Measurements from ENCODE around the gene OR51F2. TPM values are rescaled to one million over a fixed set of nuclear protein-coding genes. Genes with fewer than 3 reads are reported as not detected.
"Not testable (repeated sequence)": the region's sequence is repeated elsewhere in the genome, so short reads cannot be mapped to it uniquely, and the experiment has no call there.

OR51F2 gene, protein sequence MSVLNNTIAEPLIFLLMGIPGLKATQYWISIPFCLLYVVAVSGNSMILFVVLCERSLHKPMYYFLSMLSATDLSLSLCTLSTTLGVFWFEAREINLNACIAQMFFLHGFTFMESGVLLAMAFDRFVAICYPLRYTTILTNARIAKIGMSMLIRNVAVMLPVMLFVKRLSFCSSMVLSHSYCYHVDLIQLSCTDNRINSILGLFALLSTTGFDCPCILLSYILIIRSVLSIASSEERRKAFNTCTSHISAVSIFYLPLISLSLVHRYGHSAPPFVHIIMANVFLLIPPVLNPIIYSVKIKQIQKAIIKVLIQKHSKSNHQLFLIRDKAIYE
- not detected for total RNA-seq

DNA sequence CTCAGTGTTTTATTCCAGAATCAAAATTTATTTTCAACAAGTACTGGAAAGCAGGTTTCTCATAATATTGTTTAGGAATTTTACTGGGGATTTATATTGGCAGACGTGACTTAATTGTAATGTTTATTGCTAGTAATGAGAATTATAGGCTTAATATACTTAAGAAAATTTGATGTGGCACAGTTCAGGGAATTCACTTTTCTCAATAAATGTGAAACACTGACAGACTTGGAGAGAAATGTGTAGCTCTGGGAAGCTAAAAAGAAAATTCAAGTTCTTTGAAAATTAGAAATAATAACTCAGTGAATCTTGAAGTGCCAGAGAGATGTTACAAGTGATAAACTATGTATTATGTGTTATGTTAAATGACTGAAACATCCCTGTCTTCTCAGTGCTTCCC is at the start of gene OR51F2:
TSS of gene OR51F2 (plus strand) at position 301 of the 400 bp plus-strand sequence. CDS start 101 bp downstream, outside the sequence.
- no peak within 1 kb of the TSS for H3K4me3 Mint-ChIP-seq
- intact Hi-C loops (cut with DNase I, micrococcal nuclease): no loop called here

DNA sequence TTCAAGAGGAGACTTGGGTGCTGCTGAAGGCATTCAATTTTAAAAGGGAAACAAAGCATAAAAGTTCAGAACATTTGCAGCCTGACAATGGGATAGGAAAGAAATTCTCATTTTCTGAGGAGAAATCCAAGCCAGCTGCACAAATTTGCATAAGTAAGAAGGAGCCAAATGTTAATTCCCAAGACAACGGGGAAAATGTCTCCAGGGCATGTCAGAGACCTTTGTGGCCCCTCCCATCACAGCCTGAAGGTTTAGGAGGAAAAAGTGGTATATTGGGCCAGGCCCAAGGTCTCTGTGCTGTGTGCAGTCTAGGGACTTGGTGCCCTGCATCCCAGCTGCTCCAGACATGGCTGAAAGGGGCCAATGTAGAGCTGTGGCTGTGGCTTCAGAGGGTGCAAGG is 38.7 kb upstream of the OR51F2 start:
- H3K36me3 Mint-ChIP-seq (ENCODE audit: low read depth): no peaks in the 10 kb centered on the region
- ChIA-PET POLR2A (no interaction called here), CTCF (no interaction called here)
- H3K27me3 Mint-ChIP-seq: peaks cover 18% of the 10 kb centered on the region
- H3K4me1 Mint-ChIP-seq: no peaks in the 10 kb centered on the region
- peaks cover 5% of the 10 kb centered on the region for H3K9me3 Mint-ChIP-seq (ENCODE audit: low read depth)
- ATAC-seq (no peak), DNase-seq (no peak)
- no peak overlapping the region for H3K27ac Mint-ChIP-seq
- intact Hi-C loops (cut with DNase I, micrococcal nuclease): no loop called here
- no peak overlapping the region for H3K4me3 Mint-ChIP-seq

More for the DNA sequence above, at the start of gene OR51F2:
- ChIA-PET POLR2A (no interaction called here), CTCF (no interaction called here)
- no peaks in the 10 kb centered on the region for H3K9me3 Mint-ChIP-seq (ENCODE audit: low read depth)
- H3K4me1 Mint-ChIP-seq: no peaks in the 10 kb centered on the region
- no peak for ATAC-seq
- H3K27me3 Mint-ChIP-seq: peaks cover 17% of the 10 kb centered on the region
- DNase-seq: no peak
- no peak within 1 kb of the TSS for H3K27ac Mint-ChIP-seq
- H3K36me3 Mint-ChIP-seq (ENCODE audit: low read depth): no peaks in the 10 kb centered on the region

DNA sequence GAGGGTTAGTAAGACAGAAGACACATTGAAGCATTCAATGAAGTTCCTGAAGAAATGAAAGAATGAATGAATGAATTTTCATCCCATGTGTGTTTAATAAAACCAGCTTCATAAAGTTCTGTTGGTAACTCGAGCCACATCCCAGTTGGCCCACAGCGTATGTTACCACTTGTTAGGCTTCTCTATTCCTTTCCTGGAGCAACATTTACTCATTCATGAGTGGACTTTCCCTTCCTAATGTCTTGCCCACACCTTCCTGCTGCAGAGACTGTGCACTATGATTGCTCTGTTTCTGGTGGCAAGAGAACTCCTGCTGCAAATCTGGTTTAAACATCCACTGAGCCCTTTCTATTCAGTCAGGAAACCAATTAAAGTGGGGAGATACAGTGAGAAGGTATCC is 23.9 kb upstream of the OR51F2 start:
- CTCF ChIA-PET: no interaction called here

DNA sequence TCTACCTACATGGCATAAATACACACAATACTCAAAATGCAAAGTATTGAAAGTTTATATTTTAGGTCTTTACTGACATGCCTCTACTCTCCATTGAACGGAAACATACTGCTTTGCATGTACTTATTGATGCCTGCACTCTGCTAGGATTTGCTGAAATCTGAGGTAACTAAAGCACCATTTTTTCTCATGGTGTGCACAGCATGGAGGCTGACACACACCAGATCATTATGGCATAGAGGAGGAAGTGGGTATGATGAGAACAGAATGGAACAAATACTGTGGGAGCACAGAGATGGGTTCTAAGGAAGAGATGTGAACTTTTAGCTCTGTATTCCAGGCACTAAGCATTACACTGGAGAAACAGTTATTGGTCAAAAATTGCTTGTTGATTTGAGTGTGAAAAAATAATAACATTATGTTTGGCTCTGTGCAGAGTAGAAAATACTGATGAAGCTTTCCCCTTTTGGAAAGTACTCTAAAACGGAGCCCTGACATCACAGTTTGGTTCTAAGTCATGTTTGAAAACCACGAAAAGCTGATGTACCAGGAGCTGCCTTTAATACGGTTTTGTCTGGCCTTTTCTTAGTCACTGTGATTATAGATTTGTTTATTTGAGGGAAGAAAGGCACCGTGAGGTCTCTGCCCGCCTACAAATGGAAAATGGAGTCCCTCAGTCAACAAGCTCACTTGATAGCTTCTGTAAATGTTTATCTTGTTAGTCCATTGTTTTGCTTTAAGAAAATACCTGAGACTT is 22.5 kb upstream of the OR51F2 start:
- Mint-ChIP-seq H3K4me1 (no peaks in the 10 kb centered on the region), H3K27ac (no peak overlapping the region), H3K9me3 (ENCODE audit: low read depth) (no peaks in the 10 kb centered on the region), H3K4me3 (no peak overlapping the region), H3K36me3 (ENCODE audit: low read depth) (no peaks in the 10 kb centered on the region), H3K27me3 (peaks cover 5% of the 10 kb centered on the region)
- no peak for ATAC-seq
- DNase-seq: no peak
- intact Hi-C loops (cut with DNase I, micrococcal nuclease): no loop called here
- ChIA-PET CTCF (no interaction called here), POLR2A (no interaction called here)

More for the DNA sequence above, 23.9 kb upstream of the OR51F2 start:
- POLR2A ChIA-PET: no interaction called here
- peaks cover 6% of the 10 kb centered on the region for H3K27me3 Mint-ChIP-seq
- no peaks in the 10 kb centered on the region for H3K9me3 Mint-ChIP-seq (ENCODE audit: low read depth)
- H3K4me1 Mint-ChIP-seq: no peaks in the 10 kb centered on the region
- no peak for DNase-seq
- ATAC-seq: no peak
- H3K4me3 Mint-ChIP-seq: no peak overlapping the region
- no peak overlapping the region for H3K27ac Mint-ChIP-seq
- intact Hi-C loops (cut with DNase I, micrococcal nuclease): no loop called here
- H3K36me3 Mint-ChIP-seq (ENCODE audit: low read depth): no peaks in the 10 kb centered on the region

DNA sequence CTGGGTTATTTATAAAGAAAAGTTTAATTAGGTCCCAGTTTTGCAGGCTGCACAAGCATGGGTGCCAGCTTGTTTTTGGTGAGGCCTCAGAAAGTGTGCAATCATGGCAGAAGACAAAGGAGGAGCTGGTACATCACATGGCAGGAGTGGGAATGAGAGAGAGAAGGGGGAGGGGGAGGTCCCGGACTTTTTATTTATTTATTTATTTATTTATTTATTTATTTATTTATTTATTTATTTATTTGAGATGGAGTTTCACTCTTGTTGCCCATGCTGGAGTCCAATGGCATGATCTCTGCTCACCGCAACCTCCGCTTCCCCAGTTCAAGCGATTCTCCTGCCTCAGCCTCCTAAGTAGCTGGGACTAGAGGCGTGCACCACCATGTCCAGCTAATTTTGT is 19.8 kb upstream of the OR51F2 start:
- intact Hi-C loops (cut with DNase I, micrococcal nuclease); H3K4me3 Mint-ChIP-seq; H3K36me3 Mint-ChIP-seq (ENCODE audit: low read depth); H3K27me3 Mint-ChIP-seq; H3K9me3 Mint-ChIP-seq (ENCODE audit: low read depth); ATAC-seq; DNase-seq; H3K27ac Mint-ChIP-seq; POLR2A ChIA-PET; H3K4me1 Mint-ChIP-seq: not testable (repeated sequence)
- CTCF ChIA-PET: interaction anchor here (0.9 kb wide), 1 partner anchor 9 kb away, joined by 3 read pairs; no protein-coding TSS in a partner anchor

GRCh38 chr11:4804280-4804679 is 16.8 kb upstream of the OR51F2 start, which contains the start of gene OR52R1:
OR52R1 (minus strand) TSS chr11:4804380; CDS start chr11:4804380, 0 bp downstream.
- H3K4me1 Mint-ChIP-seq: no peaks in the 10 kb centered on the region
- ATAC-seq: no peak
- intact Hi-C loops (cut with DNase I, micrococcal nuclease): no loop called here

GRCh38 chr11:4808476-4808875 is 12.6 kb upstream of the OR51F2 start:
- Mint-ChIP-seq H3K27ac (no peak overlapping the region), H3K36me3 (ENCODE audit: low read depth) (no peaks in the 10 kb centered on the region), H3K4me3 (no peak overlapping the region), H3K9me3 (ENCODE audit: low read depth) (no peaks in the 10 kb centered on the region), H3K4me1 (no peaks in the 10 kb centered on the region), H3K27me3 (no peaks in the 10 kb centered on the region)
- DNase-seq (no peak), ATAC-seq (no peak)
- ChIA-PET CTCF (no interaction called here), POLR2A (no interaction called here)
- intact Hi-C loops (cut with DNase I, micrococcal nuclease): no loop called here

More at GRCh38 chr11:4804280-4804679, 16.8 kb upstream of the OR51F2 start, which contains the start of gene OR52R1:
- Mint-ChIP-seq H3K27ac (no peak within 1 kb of the TSS), H3K4me3 (no peak within 1 kb of the TSS), H3K36me3 (ENCODE audit: low read depth) (no peaks in the 10 kb centered on the region), H3K9me3 (ENCODE audit: low read depth) (no peaks in the 10 kb centered on the region), H3K27me3 (peaks cover 5% of the 10 kb centered on the region)
- ChIA-PET POLR2A (no interaction called here), CTCF (no interaction called here)
- no peak for DNase-seq

DNA sequence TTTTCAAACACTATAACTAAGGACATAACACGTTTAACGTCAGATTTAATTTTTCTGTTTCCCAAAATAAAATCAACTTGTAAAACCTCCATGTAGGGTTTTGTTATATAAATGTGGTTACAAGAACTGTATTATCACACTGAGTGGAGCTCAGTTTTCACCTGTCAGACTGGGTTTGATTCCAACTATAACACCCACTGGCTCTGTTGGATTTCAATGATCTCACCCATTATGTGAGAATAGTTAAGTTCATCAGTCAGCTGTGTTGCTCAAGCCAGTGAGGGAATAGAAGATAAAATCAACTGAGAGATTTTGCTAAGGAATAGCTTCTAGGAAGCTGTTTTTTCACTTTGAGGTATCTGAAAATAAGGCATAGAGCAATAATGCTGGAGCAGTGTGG is 11.9 kb upstream of the OR51F2 start:
- intact Hi-C loops (cut with DNase I, micrococcal nuclease): no loop called here
- Mint-ChIP-seq H3K36me3 (ENCODE audit: low read depth) (no peaks in the 10 kb centered on the region), H3K27me3 (no peaks in the 10 kb centered on the region), H3K4me1 (no peaks in the 10 kb centered on the region), H3K4me3 (no peak overlapping the region), H3K27ac (no peak overlapping the region), H3K9me3 (ENCODE audit: low read depth) (no peaks in the 10 kb centered on the region)
- DNase-seq (no peak), ATAC-seq (no peak)
- POLR2A ChIA-PET: no interaction called here
- CTCF ChIA-PET: no interaction called here

- Mint-ChIP-seq H3K27me3 (peaks cover 15% of the 10 kb centered on the region), H3K4me3 (no peak overlapping the region), H3K36me3 (ENCODE audit: low read depth) (no peaks in the 10 kb centered on the region), H3K9me3 (ENCODE audit: low read depth) (no peaks in the 10 kb centered on the region), H3K4me1 (no peaks in the 10 kb centered on the region), H3K27ac (no peak overlapping the region)
- CTCF ChIA-PET: interaction anchor here (1.1 to 1.3 kb wide), 2 partner anchors 11 to 197 kb away, joined by 3 to 4 read pairs; no protein-coding TSS in a partner anchor
- POLR2A ChIA-PET: no interaction called here
- ATAC-seq (no peak), DNase-seq (no peak)
- intact Hi-C loops (cut with DNase I, micrococcal nuclease): no loop called here
These were observed 4.0 kb downstream of the OR51F2 start for GRCh38 chr11:4825132-4825531.

GRCh38 chr11:4826425-4826824 is 5.3 kb downstream of the OR51F2 start:
- DNase-seq: no peak
- ChIA-PET POLR2A (no interaction called here), CTCF (interaction anchor here (1.1 kb wide), 1 partner anchor 199 kb away, joined by 3 read pairs; no protein-coding TSS in a partner anchor)
- Mint-ChIP-seq H3K9me3 (ENCODE audit: low read depth) (no peaks in the 10 kb centered on the region), H3K27me3 (peaks cover 11% of the 10 kb centered on the region), H3K36me3 (ENCODE audit: low read depth) (no peaks in the 10 kb centered on the region), H3K4me3 (no peak overlapping the region), H3K4me1 (no peaks in the 10 kb centered on the region), H3K27ac (no peak overlapping the region)
- no peak for ATAC-seq
- intact Hi-C loops (cut with DNase I, micrococcal nuclease): loop anchor here in 1 of 2 experiments (1.0 kb wide), 1 partner anchor 189 kb away; the partner anchor contains the start of gene OR51D1

DNA sequence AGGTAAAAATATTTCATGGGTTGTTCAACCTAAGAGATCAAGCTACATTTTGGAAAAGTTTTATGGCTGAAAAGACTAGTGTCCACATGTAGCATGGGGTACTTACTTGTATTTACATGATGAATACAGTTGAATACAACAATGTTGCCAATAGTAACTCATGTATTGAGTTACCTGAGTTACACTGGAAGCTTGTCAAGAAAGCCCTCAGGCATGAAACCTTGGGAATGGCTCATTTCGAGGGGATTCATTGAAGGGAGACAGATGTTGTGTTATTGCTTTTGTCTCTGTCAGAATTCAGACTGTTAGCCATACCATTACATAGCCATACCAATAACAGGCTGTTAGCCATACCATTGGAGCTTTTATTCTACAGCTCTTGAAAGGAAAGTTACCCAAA is 9.2 kb downstream of the OR51F2 start:
- CTCF ChIA-PET: interaction anchor here (0.6 kb wide), 1 partner anchor 74 kb away, joined by 3 read pairs; no protein-coding TSS in a partner anchor
- no peaks in the 10 kb centered on the region for H3K4me1 Mint-ChIP-seq
- no peaks in the 10 kb centered on the region for H3K36me3 Mint-ChIP-seq (ENCODE audit: low read depth)
- ATAC-seq: no peak
- no peak overlapping the region for H3K4me3 Mint-ChIP-seq
- no peaks in the 10 kb centered on the region for H3K9me3 Mint-ChIP-seq (ENCODE audit: low read depth)
- POLR2A ChIA-PET: no interaction called here
- H3K27me3 Mint-ChIP-seq: peaks cover 2% of the 10 kb centered on the region
- H3K27ac Mint-ChIP-seq: no peak overlapping the region
- no peak for DNase-seq
- intact Hi-C loops (cut with DNase I, micrococcal nuclease): no loop called here

GRCh38 chr11:4830909-4831308 is 9.8 kb downstream of the OR51F2 start:
- Mint-ChIP-seq H3K4me1 (no peaks in the 10 kb centered on the region), H3K27ac (no peak overlapping the region), H3K36me3 (ENCODE audit: low read depth) (no peaks in the 10 kb centered on the region), H3K9me3 (ENCODE audit: low read depth) (no peaks in the 10 kb centered on the region), H3K4me3 (no peak overlapping the region), H3K27me3 (no peaks in the 10 kb centered on the region)
- DNase-seq (no peak), ATAC-seq (no peak)
- POLR2A ChIA-PET: no interaction called here
- intact Hi-C loops (cut with DNase I, micrococcal nuclease): no loop called here
- CTCF ChIA-PET: interaction anchor here (0.6 kb wide), 1 partner anchor 74 kb away, joined by 3 read pairs; no protein-coding TSS in a partner anchor
